Measurements from ENCODE around the gene DNM1.

GRCh38 chr9:128276574-128277270 is 73.5 kb downstream of the DNM1 start:
- no peak for TF ChIP-seq ZNF274 (IDR thresholded peaks at IDR 0.05; ENCODE audit: low read depth, low read length)
- no peak for TF ChIP-seq YY1 (IDR thresholded peaks at IDR 0.05; ENCODE audit: insufficient read depth, insufficient read length)
- TF ChIP-seq SUZ12 (IDR thresholded peaks at IDR 0.05; ENCODE audit: extremely low read depth, insufficient read depth, insufficient read length), result no peak
